Measurements from ENCODE around the gene NEDD8.

DNA sequence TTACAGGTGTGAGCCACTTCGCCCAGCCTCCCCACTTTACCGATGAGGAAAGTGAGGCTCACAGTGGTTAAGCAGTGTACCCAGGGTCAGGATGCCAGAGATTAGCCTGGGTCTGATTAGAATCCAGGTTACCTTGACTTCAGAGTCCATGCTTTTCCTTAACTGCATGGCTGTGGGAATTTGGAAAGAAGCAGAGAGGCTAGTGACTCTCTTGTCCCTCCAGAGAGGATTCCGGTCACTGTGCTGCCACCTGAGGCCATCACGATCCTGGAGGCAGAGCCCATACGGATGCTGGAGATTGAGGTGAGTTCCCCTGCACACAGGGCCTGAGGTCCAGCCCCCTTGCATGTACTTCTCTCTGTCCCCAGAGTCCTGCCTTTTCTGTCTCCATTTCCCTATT lies 55.6 kb downstream of the NEDD8 start:
- TF ChIP-seq, protein P1, sequence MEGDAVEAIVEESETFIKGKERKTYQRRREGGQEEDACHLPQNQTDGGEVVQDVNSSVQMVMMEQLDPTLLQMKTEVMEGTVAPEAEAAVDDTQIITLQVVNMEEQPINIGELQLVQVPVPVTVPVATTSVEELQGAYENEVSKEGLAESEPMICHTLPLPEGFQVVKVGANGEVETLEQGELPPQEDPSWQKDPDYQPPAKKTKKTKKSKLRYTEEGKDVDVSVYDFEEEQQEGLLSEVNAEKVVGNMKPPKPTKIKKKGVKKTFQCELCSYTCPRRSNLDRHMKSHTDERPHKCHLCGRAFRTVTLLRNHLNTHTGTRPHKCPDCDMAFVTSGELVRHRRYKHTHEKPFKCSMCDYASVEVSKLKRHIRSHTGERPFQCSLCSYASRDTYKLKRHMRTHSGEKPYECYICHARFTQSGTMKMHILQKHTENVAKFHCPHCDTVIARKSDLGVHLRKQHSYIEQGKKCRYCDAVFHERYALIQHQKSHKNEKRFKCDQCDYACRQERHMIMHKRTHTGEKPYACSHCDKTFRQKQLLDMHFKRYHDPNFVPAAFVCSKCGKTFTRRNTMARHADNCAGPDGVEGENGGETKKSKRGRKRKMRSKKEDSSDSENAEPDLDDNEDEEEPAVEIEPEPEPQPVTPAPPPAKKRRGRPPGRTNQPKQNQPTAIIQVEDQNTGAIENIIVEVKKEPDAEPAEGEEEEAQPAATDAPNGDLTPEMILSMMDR (tag by site-specific recombination; IDR thresholded peaks at IDR 0.05), result no peak
- no peak for TF ChIP-seq YY1 (tag by site-specific recombination; IDR thresholded peaks at IDR 0.05)
- no peak for TF ChIP-seq BCL11A (tag by site-specific recombination; IDR thresholded peaks at IDR 0.05; ENCODE audit: low read depth)
- TF ChIP-seq ZNF707 (tag by site-specific recombination; IDR thresholded peaks at IDR 0.05), result no peak
- TF ChIP-seq, protein P2, sequence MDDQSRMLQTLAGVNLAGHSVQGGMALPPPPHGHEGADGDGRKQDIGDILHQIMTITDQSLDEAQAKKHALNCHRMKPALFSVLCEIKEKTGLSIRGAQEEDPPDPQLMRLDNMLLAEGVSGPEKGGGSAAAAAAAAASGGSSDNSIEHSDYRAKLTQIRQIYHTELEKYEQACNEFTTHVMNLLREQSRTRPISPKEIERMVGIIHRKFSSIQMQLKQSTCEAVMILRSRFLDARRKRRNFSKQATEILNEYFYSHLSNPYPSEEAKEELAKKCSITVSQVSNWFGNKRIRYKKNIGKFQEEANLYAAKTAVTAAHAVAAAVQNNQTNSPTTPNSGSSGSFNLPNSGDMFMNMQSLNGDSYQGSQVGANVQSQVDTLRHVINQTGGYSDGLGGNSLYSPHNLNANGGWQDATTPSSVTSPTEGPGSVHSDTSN (CRISPR knock-in tag; IDR thresholded peaks at IDR 0.05), result no peak
- TF ChIP-seq ZNF138 (tag by site-specific recombination; IDR thresholded peaks at IDR 0.05; ENCODE audit: borderline replicate concordance), result no peak
- TF ChIP-seq ZNF335 (tag by site-specific recombination; conservative IDR thresholded peaks at IDR 0.05), result no peak
- TF ChIP-seq SETDB1 (IDR thresholded peaks at IDR 0.05; ENCODE audit: insufficient read length, low read length), result no peak
- TF ChIP-seq ZNF239 (tag by site-specific recombination; IDR thresholded peaks at IDR 0.05), result no peak
- TF ChIP-seq ZFP41 (tag by site-specific recombination; IDR thresholded peaks at IDR 0.05; ENCODE audit: borderline replicate concordance), result no peak
- TF ChIP-seq KLF10 (tag by site-specific recombination; IDR thresholded peaks at IDR 0.05), result no peak
- TF ChIP-seq, protein P3, sequence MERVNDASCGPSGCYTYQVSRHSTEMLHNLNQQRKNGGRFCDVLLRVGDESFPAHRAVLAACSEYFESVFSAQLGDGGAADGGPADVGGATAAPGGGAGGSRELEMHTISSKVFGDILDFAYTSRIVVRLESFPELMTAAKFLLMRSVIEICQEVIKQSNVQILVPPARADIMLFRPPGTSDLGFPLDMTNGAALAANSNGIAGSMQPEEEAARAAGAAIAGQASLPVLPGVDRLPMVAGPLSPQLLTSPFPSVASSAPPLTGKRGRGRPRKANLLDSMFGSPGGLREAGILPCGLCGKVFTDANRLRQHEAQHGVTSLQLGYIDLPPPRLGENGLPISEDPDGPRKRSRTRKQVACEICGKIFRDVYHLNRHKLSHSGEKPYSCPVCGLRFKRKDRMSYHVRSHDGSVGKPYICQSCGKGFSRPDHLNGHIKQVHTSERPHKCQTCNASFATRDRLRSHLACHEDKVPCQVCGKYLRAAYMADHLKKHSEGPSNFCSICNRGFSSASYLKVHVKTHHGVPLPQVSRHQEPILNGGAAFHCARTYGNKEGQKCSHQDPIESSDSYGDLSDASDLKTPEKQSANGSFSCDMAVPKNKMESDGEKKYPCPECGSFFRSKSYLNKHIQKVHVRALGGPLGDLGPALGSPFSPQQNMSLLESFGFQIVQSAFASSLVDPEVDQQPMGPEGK (tag by site-specific recombination; IDR thresholded peaks at IDR 0.05), result no peak
- TF ChIP-seq ZBTB7A (tag by site-specific recombination; IDR thresholded peaks at IDR 0.05; ENCODE audit: low read depth), result no peak

Data from HEK293 (cell line).